Hepatic stellate cell (primary cell): Measurements from ENCODE around the gene PPFIA4.
"Not testable (repeated sequence)": the region's sequence is repeated elsewhere in the genome, so short reads cannot be mapped to it uniquely, and the experiment has no call there.

ENCODE experiments used
- DNase-seq: peaks from one replicate; pipeline ENCODE4 v3.0.0; 2011; ENCODE audit warnings: low spot score

PPFIA4 gene

GRCh38 chr1:203017061-203017460 is 9.2 kb upstream of the PPFIA4 start:
- DNase-seq: no peak

- no peak for DNase-seq
Measured at GRCh38 chr1:203017692-203018091, 8.6 kb upstream of the PPFIA4 start.

- not testable (repeated sequence) for DNase-seq
Measured at GRCh38 chr1:203022855-203023254, 3.4 kb upstream of the PPFIA4 start.

GRCh38 chr1:203025686-203026030 is 633 bp upstream of the PPFIA4 start:
- DNase-seq: no peak

GRCh38 chr1:203026666-203027663 is 674 bp downstream of the PPFIA4 start:
- DNase-seq: no peak

- no peak for DNase-seq
Measured at GRCh38 chr1:203028067-203028783, 1.9 kb downstream of the PPFIA4 start.

GRCh38 chr1:203028784-203029553 is 2.7 kb downstream of the PPFIA4 start:
- DNase-seq: no peak

GRCh38 chr1:203031467-203031866 is 5.2 kb downstream of the PPFIA4 start:
- no peak for DNase-seq

GRCh38 chr1:203033287-203033686 is 7.0 kb downstream of the PPFIA4 start:
- DNase-seq: no peak

GRCh38 chr1:203033917-203034316 is 7.6 kb downstream of the PPFIA4 start:
- DNase-seq: no peak

GRCh38 chr1:203034422-203035110 is 8.3 kb downstream of the PPFIA4 start:
- DNase-seq: no peak

GRCh38 chr1:203035111-203036000 is 9.1 kb downstream of the PPFIA4 start:
- peak; percentile 2 for DNase-seq

- DNase-seq: peak; percentile 54
Measured at GRCh38 chr1:203036135-203036534, 9.8 kb downstream of the PPFIA4 start.

GRCh38 chr1:203036537-203036936 is 10.2 kb downstream of the PPFIA4 start:
- DNase-seq: no peak

- no peak for DNase-seq
Measured at GRCh38 chr1:203037509-203038190, 11.4 kb downstream of the PPFIA4 start.

GRCh38 chr1:203038217-203038741 is 12.0 kb downstream of the PPFIA4 start:
- DNase-seq: peak; percentile 91

GRCh38 chr1:203038891-203039608 is 12.8 kb downstream of the PPFIA4 start:
- peak; percentile 81 for DNase-seq

GRCh38 chr1:203039609-203040512 is 13.6 kb downstream of the PPFIA4 start:
- no peak for DNase-seq
